A549 treated with DMSO at 1 μM for 4 hours (cell line): ENCODE measurements around the gene CENPW. TPM values are rescaled to one million over a fixed set of nuclear protein-coding genes. Genes with fewer than 3 reads are reported as not detected.

Experiments used
- total RNA-seq: library from RNA; stranded (reverse); fragments of 200-300 nt; extraction: Qiagen RNA extraction; gene quantifications from 5 replicates; pipeline ENCODE4 v1.2.3, GENCODE V29; 2022; ENCODE audit warnings: low read depth

The CENPW gene
- total RNA-seq, result 32.5 to 43.6 TPM (median 41.4 TPM) in 5 replicates

DNA sequence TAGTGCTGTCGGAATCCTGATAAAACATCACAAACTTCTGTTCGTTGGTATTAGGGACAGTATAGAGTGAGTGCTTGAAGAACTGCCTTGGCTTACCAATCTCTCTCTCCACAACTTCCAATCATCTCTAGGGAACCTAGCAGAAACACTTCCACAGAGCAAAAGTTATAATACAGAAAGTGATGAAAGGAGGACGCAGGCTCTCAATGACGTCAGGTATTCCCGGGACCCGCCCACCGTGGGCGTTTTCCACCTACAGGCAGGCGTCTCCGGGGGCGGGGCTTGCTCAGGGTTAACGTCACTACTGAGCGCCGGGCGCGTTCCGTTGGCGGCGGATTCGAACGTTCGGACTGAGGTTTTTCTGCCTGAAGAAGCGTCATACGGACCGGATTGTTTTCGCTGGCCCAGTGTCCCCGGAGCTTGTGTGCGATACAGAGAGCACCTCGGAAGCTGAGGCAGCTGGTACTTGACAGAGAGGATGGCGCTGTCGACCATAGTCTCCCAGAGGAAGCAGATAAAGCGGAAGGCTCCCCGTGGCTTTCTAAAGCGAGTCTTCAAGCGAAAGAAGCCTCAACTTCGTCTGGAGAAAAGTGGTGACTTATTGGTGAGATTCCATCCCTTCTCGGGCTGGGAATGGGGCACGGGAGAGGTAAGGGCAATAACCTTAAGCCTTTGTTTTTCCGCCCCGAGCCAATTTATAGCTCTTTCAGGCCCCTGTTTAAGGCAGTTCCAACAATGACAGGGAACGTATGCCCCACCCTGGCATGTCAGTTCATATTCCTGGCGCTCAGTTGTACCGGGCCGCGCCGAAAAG lies at the start of gene CENPW:
TSS of gene CENPW (plus strand) at position 320 of the 814 bp plus-strand sequence. CDS start at position 479, 159 bp downstream.

